Chondrocyte (in vitro differentiated cells): ENCODE measurements around the gene PRXL2B. TPM values are rescaled to one million over a fixed set of nuclear protein-coding genes. Genes with fewer than 3 reads are reported as not detected.
"Not testable (repeated sequence)": the region's sequence is repeated elsewhere in the genome, so short reads cannot be mapped to it uniquely, and the experiment has no call there.

Experiments used
- DNase-seq: peaks from one replicate; pipeline ENCODE4 v3.0.0; 2021; ENCODE audit warnings: mixed read lengths, low spot score
- H3K27ac Mint-ChIP-seq: one replicate; pipeline ENCODE4 v1.8.0; 2021; ENCODE audit warnings: mild to moderate bottlenecking, moderate library complexity, mixed read lengths; ENCODE audit not compliant: unreplicated experiment
- H3K27me3 Mint-ChIP-seq: 2 replicates; pipeline ENCODE4 v1.8.0; 2021; ENCODE audit warnings: low read depth, mixed read lengths
- H3K36me3 Mint-ChIP-seq: 2 replicates; pipeline ENCODE4 v1.8.0; 2021; ENCODE audit warnings: low read depth, mixed read lengths
- H3K4me1 Mint-ChIP-seq: 2 replicates; pipeline ENCODE4 v1.8.0; 2021; ENCODE audit warnings: low read depth, mild to moderate bottlenecking, mixed read lengths
- H3K4me3 Mint-ChIP-seq: one replicate; pipeline ENCODE4 v1.8.0; 2021; ENCODE audit warnings: mild to moderate bottlenecking, moderate library complexity, mixed read lengths; ENCODE audit not compliant: unreplicated experiment
- H3K9me3 Mint-ChIP-seq: 2 replicates; pipeline ENCODE4 v1.8.0; 2021; ENCODE audit warnings: low read depth, mixed read lengths
- total RNA-seq: library from RNA; stranded (reverse); gene quantifications from 3 replicates; pipeline ENCODE4 v1.2.1, GENCODE V29; 2021
- TF ChIP-seq, protein P1 (sequence below): fragments of 200-600 bp; sonication (generic); IDR thresholded peaks from 2 replicates; pipeline ENCODE4 v1.5.0; 2021; ENCODE audit warnings: antibody characterized with exemption, mild to moderate bottlenecking, moderate library complexity

Gene PRXL2B
- total RNA-seq, 1 donor from 2014 or later = 25.6 TPM

DNA sequence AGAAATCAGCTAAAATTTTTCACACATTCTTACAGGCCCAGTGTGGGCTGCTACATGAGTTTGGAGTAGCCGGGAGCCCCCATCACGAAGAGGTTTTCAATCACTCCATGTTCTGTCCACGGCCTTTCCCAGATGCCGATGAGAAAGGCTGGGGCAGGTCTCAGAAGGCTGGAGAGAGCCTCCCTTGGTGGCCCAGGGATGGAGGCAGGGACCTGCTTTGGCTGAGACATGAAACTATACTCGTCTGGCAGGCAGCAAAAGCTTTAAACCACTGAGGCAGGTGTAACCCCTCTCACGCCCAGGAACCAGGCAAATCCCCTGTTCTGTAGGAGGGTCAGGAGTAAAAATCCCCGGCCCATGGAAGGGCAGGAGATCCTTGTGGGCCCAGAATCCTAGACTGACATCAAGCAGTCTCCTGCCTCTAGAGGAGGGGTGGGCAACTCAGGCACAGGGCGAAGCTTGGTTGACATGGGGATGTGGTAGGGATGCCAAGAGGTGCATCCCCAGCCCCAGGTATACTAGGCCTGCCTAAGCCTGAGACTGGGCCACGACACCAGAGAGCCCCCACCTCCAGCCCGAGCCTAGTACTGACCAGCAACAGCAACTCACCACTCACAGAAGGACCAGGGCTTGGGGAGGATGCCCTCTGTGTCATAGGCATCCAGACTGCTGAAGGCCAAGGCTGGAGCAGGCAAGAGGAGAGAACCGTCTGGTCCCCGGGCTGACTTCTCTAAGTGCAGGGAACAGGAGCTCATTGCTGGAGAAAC is 37.2 kb downstream of the PRXL2B start:
- no peak for DNase-seq
- H3K4me3 Mint-ChIP-seq = no peak overlapping the region
- TF ChIP-seq, protein P1, sequence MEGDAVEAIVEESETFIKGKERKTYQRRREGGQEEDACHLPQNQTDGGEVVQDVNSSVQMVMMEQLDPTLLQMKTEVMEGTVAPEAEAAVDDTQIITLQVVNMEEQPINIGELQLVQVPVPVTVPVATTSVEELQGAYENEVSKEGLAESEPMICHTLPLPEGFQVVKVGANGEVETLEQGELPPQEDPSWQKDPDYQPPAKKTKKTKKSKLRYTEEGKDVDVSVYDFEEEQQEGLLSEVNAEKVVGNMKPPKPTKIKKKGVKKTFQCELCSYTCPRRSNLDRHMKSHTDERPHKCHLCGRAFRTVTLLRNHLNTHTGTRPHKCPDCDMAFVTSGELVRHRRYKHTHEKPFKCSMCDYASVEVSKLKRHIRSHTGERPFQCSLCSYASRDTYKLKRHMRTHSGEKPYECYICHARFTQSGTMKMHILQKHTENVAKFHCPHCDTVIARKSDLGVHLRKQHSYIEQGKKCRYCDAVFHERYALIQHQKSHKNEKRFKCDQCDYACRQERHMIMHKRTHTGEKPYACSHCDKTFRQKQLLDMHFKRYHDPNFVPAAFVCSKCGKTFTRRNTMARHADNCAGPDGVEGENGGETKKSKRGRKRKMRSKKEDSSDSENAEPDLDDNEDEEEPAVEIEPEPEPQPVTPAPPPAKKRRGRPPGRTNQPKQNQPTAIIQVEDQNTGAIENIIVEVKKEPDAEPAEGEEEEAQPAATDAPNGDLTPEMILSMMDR = no peak
- peaks cover 47% of the 10 kb centered on the region for H3K27me3 Mint-ChIP-seq
- H3K27ac Mint-ChIP-seq = no peak overlapping the region
- H3K36me3 Mint-ChIP-seq = peaks cover 2% of the 10 kb centered on the region
- no peaks in the 10 kb centered on the region for H3K4me1 Mint-ChIP-seq
- peaks cover 6% of the 10 kb centered on the region for H3K9me3 Mint-ChIP-seq

DNA sequence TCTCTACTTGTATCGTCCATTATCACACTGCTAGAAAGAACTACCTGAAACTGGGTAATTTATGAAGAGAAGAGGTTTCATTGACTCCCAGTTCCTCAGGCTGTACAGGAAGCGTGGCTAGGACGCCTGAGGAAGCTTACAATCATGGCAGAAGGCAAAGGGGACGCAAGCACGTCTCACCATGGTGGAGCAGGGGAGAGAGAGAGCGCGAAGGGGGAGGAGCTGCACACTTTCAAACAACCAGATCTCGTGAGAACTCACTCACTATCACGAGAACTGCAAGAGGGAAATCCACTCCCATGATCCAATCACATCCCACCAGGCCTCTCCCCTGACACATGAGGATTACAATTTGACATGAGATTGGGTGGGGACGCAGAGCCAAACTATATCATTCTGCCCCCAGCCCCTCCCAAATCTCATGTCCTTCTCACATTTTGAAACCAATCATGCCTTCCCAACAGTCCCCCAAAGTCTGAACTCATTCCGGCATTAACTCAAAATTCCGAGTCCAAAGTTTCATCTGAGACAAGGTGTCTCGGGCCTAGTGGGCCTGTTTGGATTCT is 38.2 kb downstream of the PRXL2B start:
- Mint-ChIP-seq H3K27ac (no peak overlapping the region), H3K9me3 (peaks cover 3% of the 10 kb centered on the region), H3K36me3 (no peaks in the 10 kb centered on the region), H3K4me1 (no peaks in the 10 kb centered on the region), H3K27me3 (peaks cover 48% of the 10 kb centered on the region), H3K4me3 (no peak overlapping the region)
- TF ChIP-seq, protein P1 = no peak
- DNase-seq = no peak

DNA sequence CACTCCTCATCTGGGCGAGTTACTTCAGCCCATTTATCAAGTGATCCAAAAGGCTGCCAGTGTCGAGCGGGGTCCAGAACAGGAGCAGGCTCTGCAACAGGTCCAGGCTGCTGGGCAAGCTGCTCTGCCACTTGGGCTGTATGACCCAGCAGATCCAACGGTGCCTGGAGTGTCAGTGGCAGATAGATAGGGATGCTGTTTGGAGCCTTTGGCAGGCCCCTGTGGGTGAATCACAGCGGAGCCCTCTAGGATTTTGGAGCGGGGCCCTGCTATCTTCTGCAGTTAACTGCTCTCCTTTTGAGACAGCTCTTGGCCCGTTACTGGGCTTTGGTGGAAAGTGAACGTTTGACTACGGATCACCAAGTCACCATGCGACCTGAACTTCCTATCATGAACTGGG is 38.7 kb downstream of the PRXL2B start:
- Mint-ChIP-seq H3K36me3 (no peaks in the 10 kb centered on the region), H3K4me3 (no peak overlapping the region), H3K9me3 (no peaks in the 10 kb centered on the region), H3K27me3 (peaks cover 48% of the 10 kb centered on the region), H3K4me1 (no peaks in the 10 kb centered on the region), H3K27ac (no peak overlapping the region)
- DNase-seq = no peak
- TF ChIP-seq, protein P1 = no peak

DNA sequence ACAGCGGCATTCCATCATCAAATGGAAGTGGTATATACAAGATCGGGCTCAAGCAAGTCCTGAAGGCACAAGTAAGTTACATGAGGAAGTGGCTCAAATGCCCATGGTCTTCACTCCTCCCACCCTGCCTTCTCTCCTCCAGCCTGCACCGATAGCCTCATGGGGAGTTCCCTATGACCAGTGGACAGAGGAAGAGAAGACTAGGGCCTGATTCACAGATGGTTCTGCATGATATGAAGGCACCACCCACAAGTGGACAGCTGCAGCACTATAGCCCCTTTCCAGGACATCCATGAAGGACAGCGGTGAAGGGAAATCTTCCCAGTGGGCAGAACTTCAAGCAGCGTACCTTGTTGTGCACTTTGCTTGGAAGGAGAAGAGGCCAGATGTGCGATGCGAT is 39.2 kb downstream of the PRXL2B start:
- DNase-seq, H3K36me3 Mint-ChIP-seq, H3K9me3 Mint-ChIP-seq, H3K4me1 Mint-ChIP-seq, H3K27ac Mint-ChIP-seq, H3K4me3 Mint-ChIP-seq: not testable (repeated sequence)
- peaks cover 50% of the 10 kb centered on the region for H3K27me3 Mint-ChIP-seq

DNA sequence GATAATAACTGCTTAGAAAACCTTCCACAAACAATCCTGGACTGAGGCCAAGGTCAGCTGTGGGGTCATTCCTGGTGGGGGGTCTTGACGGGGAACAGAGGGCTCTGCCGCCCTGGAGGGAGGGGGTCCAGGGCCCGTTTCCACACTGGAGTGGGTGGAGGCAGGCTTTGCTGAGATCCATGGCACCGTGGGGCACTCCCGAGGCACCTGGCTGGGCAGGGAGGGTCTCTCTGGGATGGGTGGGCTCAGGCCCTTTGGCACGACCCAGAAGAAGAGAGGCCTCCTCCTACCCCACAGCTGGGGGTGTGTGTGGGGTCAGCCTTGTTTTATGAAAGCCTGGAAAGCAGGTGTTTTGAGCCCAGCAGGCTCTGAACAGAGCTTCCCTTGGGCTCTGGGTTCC is 41.2 kb downstream of the PRXL2B start:
- no peak overlapping the region for H3K4me3 Mint-ChIP-seq
- no peaks in the 10 kb centered on the region for H3K36me3 Mint-ChIP-seq
- H3K9me3 Mint-ChIP-seq = no peaks in the 10 kb centered on the region
- no peak for DNase-seq
- TF ChIP-seq, protein P1 = no peak
- H3K4me1 Mint-ChIP-seq = no peaks in the 10 kb centered on the region
- peaks cover 52% of the 10 kb centered on the region for H3K27me3 Mint-ChIP-seq
- H3K27ac Mint-ChIP-seq = no peak overlapping the region
